ENCODE results near the gene LIPC. TPM values are rescaled to one million over a fixed set of nuclear protein-coding genes. Genes with fewer than 3 reads are reported as not detected.

The LIPC gene
- total and polyA plus RNA-seq, 10 of the 15 experiments (the other 5 are each of a cell fraction or from before 2014, with no cell fraction given): 0.06 to 0.31 (median 0.16) TPM; not detected in 1

DNA sequence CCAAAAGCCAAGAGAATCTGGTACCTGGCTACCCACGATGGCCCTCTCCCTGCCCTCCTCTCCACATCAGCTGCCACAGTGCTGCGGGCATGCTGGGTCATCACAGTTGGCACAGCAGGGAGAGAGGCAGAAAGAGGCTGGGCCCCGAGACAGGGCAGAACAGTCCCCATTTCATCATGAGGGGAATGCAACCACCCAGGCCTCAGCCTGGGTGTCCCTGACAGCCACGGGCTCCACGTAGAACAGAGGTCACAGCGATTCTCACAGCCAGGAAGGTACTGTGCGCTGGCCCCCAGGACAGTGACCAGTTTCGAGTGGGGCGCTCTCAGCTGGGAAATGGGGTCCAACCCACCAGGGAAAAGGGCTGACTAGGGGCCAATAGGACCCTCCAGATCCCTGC is 6.3 kb downstream of the LIPC start (continued):
- TF ChIP-seq ETV6 (conservative IDR thresholded peaks at IDR 0.05 in 1 of 2, IDR thresholded peaks at IDR 0.05 in 1 of 2; ENCODE audit: borderline replicate concordance in 1 of 2, low read depth in 1 of 2) (no peak), BCL11A (IDR thresholded peaks at IDR 0.05; ENCODE audit: low read depth, low read length) (no peak), CREB1 (IDR thresholded peaks at IDR 0.05; ENCODE audit: low read depth) (no peak), PAX5 (IDR thresholded peaks at IDR 0.05; ENCODE audit: borderline replicate concordance, low read depth, low read length) (no peak), SUPT20H (IDR thresholded peaks at IDR 0.05; ENCODE audit: borderline replicate concordance, control insufficient read depth, low read depth, low read length) (no peak)
- TF ChIP-seq, protein P1, sequence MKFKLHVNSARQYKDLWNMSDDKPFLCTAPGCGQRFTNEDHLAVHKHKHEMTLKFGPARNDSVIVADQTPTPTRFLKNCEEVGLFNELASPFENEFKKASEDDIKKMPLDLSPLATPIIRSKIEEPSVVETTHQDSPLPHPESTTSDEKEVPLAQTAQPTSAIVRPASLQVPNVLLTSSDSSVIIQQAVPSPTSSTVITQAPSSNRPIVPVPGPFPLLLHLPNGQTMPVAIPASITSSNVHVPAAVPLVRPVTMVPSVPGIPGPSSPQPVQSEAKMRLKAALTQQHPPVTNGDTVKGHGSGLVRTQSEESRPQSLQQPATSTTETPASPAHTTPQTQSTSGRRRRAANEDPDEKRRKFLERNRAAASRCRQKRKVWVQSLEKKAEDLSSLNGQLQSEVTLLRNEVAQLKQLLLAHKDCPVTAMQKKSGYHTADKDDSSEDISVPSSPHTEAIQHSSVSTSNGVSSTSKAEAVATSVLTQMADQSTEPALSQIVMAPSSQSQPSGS (IDR thresholded peaks at IDR 0.05; ENCODE audit: low read length): no peak

DNA sequence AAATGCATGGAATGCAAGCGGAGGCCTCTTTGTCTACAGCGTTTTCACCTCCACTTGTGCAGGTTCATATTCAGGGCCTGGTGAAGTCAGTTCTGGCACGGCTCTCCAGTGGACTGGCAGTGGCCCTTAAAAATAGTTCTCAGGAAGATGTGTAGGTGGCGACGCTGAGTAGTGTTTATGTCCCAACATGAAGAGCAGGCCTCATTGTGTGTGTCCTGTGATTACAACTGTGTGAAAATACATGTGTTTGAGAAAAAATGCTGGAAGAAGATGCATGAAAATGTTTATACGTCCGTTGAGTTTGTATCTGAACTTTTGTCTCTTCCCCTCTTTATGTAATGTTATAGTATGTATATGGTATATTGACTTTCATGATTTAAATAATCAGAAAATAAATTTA is 7.2 kb downstream of the LIPC start:
- no peaks in the 10 kb centered on the region for H3K79me2 ChIP-seq (ENCODE audit: control insufficient read depth, insufficient read depth, low read length)
- TF ChIP-seq YY1 (IDR thresholded peaks at IDR 0.05; ENCODE audit: low read depth, low read length): 0 out of 2 replicates have a peak, but pooled peaks have one; percentile 27
- peak; percentile 63 for TF ChIP-seq RAD21 (IDR thresholded peaks at IDR 0.05; ENCODE audit: insufficient read depth, low read depth, low read length)
- peak; percentile 41; the same call in 1 of the 2 replicates for TF ChIP-seq SMC3 (IDR thresholded peaks at IDR 0.05; ENCODE audit: borderline replicate concordance, low read length)
- TF ChIP-seq, protein P2, sequence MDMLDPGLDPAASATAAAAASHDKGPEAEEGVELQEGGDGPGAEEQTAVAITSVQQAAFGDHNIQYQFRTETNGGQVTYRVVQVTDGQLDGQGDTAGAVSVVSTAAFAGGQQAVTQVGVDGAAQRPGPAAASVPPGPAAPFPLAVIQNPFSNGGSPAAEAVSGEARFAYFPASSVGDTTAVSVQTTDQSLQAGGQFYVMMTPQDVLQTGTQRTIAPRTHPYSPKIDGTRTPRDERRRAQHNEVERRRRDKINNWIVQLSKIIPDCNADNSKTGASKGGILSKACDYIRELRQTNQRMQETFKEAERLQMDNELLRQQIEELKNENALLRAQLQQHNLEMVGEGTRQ (IDR thresholded peaks at IDR 0.05; ENCODE audit: borderline replicate concordance, low read depth, low read length): no peak
- TF ChIP-seq, protein P3, sequence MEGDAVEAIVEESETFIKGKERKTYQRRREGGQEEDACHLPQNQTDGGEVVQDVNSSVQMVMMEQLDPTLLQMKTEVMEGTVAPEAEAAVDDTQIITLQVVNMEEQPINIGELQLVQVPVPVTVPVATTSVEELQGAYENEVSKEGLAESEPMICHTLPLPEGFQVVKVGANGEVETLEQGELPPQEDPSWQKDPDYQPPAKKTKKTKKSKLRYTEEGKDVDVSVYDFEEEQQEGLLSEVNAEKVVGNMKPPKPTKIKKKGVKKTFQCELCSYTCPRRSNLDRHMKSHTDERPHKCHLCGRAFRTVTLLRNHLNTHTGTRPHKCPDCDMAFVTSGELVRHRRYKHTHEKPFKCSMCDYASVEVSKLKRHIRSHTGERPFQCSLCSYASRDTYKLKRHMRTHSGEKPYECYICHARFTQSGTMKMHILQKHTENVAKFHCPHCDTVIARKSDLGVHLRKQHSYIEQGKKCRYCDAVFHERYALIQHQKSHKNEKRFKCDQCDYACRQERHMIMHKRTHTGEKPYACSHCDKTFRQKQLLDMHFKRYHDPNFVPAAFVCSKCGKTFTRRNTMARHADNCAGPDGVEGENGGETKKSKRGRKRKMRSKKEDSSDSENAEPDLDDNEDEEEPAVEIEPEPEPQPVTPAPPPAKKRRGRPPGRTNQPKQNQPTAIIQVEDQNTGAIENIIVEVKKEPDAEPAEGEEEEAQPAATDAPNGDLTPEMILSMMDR (IDR thresholded peaks at IDR 0.05 in 2 of 3, conservative IDR thresholded peaks at IDR 0.05 in 1 of 3; ENCODE audit: control insufficient read depth in 2 of 3, extremely low read depth in 1 of 3, insufficient read depth in 1 of 3, low read depth in 3 of 3, low read length in 3 of 3): peak; percentile 24 to 52 (median 43); a peak in 5 of 6 replicates
- H3K9me3 ChIP-seq (replicated peaks; ENCODE audit: control insufficient read depth, insufficient read depth, low read length): no peaks in the 10 kb centered on the region
- RAD21 ChIA-PET (ENCODE audit: unreplicated experiment): no interaction called here
- H3K27me3 ChIP-seq (replicated peaks in 1 of 2; ENCODE audit: control insufficient read depth in 2 of 2, insufficient read depth in 2 of 2, low read length in 1 of 2): no peaks in the 10 kb centered on the region
- no peak overlapping the region for H3K4me3 ChIP-seq
- CTCF ChIA-PET: no interaction called here
- H3K4me2 ChIP-seq (ENCODE audit: control insufficient read depth, insufficient read depth): no peak overlapping the region
- H2AFZ ChIP-seq (ENCODE audit: control insufficient read depth, low read depth, low read length): no peak overlapping the region
- DNase-seq (ENCODE audit: low read depth, low spot score): no peak
- H3K9ac ChIP-seq (ENCODE audit: control insufficient read depth, insufficient read depth, low read length): no peak overlapping the region
- SMC1A ChIA-PET (ENCODE audit: uncharacterized antibody, unreplicated experiment): no interaction called here
- no peak overlapping the region for H3K27ac ChIP-seq (ENCODE audit: control insufficient read depth, insufficient read depth)
- no TSS peak for BruUV-seq (replicated peaks)
- H3K36me3 ChIP-seq (ENCODE audit: control insufficient read depth in 2 of 2, insufficient read depth in 2 of 2, low read length in 1 of 2): no peaks in the 10 kb centered on the region
- WGBS (ENCODE audit: insufficient coverage, insufficient replicate concordance, low lambda C conversion rate, missing lambda C conversion rate): 55% methylated on average over 7 of the region's 7 CpGs
- H3K4me1 ChIP-seq (ENCODE audit: control insufficient read depth, insufficient read depth, low read length): no peaks in the 10 kb centered on the region
- FAIRE-seq: peak; percentile 31
- intact Hi-C loops (cut with micrococcal nuclease; ENCODE audit: unreplicated experiment) (no loop called here), in situ Hi-C loops (cut with MboI) (no loop called here)
- POLR2A ChIA-PET: no interaction called here
- no peaks in the 10 kb centered on the region for H4K20me1 ChIP-seq (ENCODE audit: control insufficient read depth, insufficient read depth)
- peak; percentile 82 for ATAC-seq

Measured in GM12878 (cell line).